Measurements from ENCODE around the gene PATE4.

The PATE4 gene

GRCh38 chr11:125887373-125888324 is 54.5 kb downstream of the PATE4 start, which contains the start of gene HYLS1:
Gene HYLS1, plus strand, starts transcription at chr11:125887668. Its CDS starts 11,701 bp downstream, at chr11:125899369.
- DNase-seq: peak; percentile 89 to 92

All from stimulated activated CD4-positive, alpha-beta T cell treated with anti-CD3 and anti-CD28 coated beads, Interleukin-4, amount 100 ng/mL, for 4 hours (primary cell).